Testis (tissue), 2 donors: ENCODE data around the gene LMNTD2.

Source experiments
- CTCF ChIP-seq, 3 experiments: fragments of 450-650 bp in 2 of 3; fragments of 200-600 bp in 1 of 3; sonication (generic) in 1 of 3; IDR thresholded peaks; one replicate each; pipeline ENCODE4 v1.5.1; 2016 to 2019; ENCODE audit warnings: antibody characterized with exemption in 3 of 3, mild to moderate bottlenecking in 2 of 3, moderate library complexity in 1 of 3
- POLR2A ChIP-seq: fragments of 450-650 bp; IDR thresholded peaks from one replicate; pipeline ENCODE4 v1.6.1; 2017; ENCODE audit warnings: antibody characterized with exemption, mild to moderate bottlenecking, moderate library complexity

DNA sequence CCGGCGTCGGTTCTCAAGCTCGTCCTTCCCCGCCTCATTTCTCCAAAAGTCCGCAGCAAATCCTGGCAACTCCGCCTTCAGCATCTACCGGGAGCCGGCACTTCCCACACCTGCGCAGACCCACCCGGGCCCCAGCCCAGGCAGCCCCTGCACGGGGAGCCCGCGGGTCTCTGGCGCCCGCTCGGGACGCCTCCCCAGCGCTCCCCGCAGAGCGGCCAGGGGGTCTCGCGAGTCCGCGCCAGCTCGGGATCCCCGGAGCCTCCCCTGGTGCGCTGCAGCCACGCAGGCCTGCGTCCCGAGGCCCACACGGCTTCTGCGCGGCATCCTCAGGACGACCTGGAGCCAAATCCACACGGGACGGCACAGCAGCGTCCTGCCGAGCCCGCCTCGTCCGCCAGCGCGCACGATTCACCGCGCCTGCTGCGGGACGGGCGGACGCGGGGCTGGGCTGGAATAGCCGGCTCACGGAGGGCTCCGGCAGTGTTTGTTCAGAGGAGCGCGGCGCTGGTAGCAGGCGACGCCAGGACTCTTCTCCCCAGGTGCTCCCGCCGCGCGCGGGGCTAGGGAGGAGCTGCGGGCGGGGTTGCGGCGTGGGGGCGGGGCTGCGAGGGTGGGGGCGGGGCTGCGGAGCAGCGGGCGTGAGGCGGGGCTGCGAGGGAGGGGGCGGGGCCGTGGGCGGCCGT lies 14.9 kb upstream of the LMNTD2 start:
- TF ChIP-seq CTCF (IDR thresholded peaks at IDR 0.05) (no peak), POLR2A (no peak)
